Measurements from ENCODE around the gene NCAM2.

The NCAM2 gene

DNA sequence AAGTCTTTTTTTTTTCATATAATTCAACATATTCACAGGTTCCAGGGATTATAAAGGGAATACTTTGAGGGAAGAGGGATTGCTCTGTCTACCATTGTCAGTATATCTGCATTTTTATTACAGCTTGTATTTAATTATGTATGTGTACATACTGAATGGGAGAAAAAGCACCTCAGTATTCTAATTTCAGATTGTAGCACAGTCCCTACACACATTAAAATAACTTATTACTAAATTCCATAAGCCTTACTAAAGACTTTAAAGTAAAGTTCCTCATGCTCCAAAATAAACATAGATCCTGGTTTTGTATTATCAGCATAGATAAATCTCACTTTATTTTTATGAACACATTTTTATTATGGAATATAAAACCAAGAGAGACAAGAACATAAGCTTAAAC lies 134.2 kb downstream of the NCAM2 start:
- Histone ChIP-seq H3K27me3 (ENCODE audit: insufficient read depth, low read length, poor library complexity, severe bottlenecking) (no peaks in the 10 kb centered on the region), H3K9ac (ENCODE audit: low read depth, low read length, poor library complexity, severe bottlenecking) (no peak overlapping the region), H3K9me3 (ENCODE audit: insufficient read depth, low read depth, low read length) (no peaks in the 10 kb centered on the region), H3K79me2 (ENCODE audit: insufficient read depth, low read length) (no peaks in the 10 kb centered on the region), H2AFZ (ENCODE audit: low read length) (no peak overlapping the region), H3K4me2 (ENCODE audit: low read depth, low read length, poor library complexity, severe bottlenecking) (no peak overlapping the region), H4K20me1 (ENCODE audit: insufficient read depth, low read length, poor library complexity, severe bottlenecking) (no peaks in the 10 kb centered on the region), H3K36me3 (ENCODE audit: insufficient read depth, low read length) (no peaks in the 10 kb centered on the region), H3K4me3 (ENCODE audit: low read length, poor library complexity, severe bottlenecking) (no peak overlapping the region), H3K4me1 (ENCODE audit: insufficient read depth, low read length, poor library complexity, severe bottlenecking) (no peaks in the 10 kb centered on the region), H3F3A (ENCODE audit: low read depth) (no peaks in the 10 kb centered on the region), H3K9me2 (replicated peaks; ENCODE audit: low read depth, low read length) (no peaks in the 10 kb centered on the region)
- TF ChIP-seq EZH2phosphoT487 (IDR thresholded peaks at IDR 0.05; ENCODE audit: borderline replicate concordance): no peak
- TF ChIP-seq CTCF (conservative IDR thresholded peaks at IDR 0.05; ENCODE audit: low read length): no peak

GRCh38 chr21:21137986-21138385 lies 139.8 kb downstream of the NCAM2 start:
- H3K4me1 ChIP-seq (ENCODE audit: insufficient read depth, low read length, poor library complexity, severe bottlenecking): no peaks in the 10 kb centered on the region
- no peak overlapping the region for H3K4me2 ChIP-seq (ENCODE audit: low read depth, low read length, poor library complexity, severe bottlenecking)
- no peaks in the 10 kb centered on the region for H3K9me3 ChIP-seq (ENCODE audit: insufficient read depth, low read depth, low read length)
- TF ChIP-seq CTCF (conservative IDR thresholded peaks at IDR 0.05; ENCODE audit: low read length) (no peak), EZH2phosphoT487 (IDR thresholded peaks at IDR 0.05; ENCODE audit: borderline replicate concordance) (no peak)
- no peak overlapping the region for H3K9ac ChIP-seq (ENCODE audit: low read depth, low read length, poor library complexity, severe bottlenecking)
- no peaks in the 10 kb centered on the region for H3F3A ChIP-seq (ENCODE audit: low read depth)
- H3K27me3 ChIP-seq (ENCODE audit: insufficient read depth, low read length, poor library complexity, severe bottlenecking): no peaks in the 10 kb centered on the region
- H3K79me2 ChIP-seq (ENCODE audit: insufficient read depth, low read length): no peaks in the 10 kb centered on the region
- no peak overlapping the region for H2AFZ ChIP-seq (ENCODE audit: low read length)
- H3K36me3 ChIP-seq (ENCODE audit: insufficient read depth, low read length): no peaks in the 10 kb centered on the region
- no peaks in the 10 kb centered on the region for H4K20me1 ChIP-seq (ENCODE audit: insufficient read depth, low read length, poor library complexity, severe bottlenecking)
- H3K9me2 ChIP-seq (replicated peaks; ENCODE audit: low read depth, low read length): no peaks in the 10 kb centered on the region
- no peak overlapping the region for H3K4me3 ChIP-seq (ENCODE audit: low read length, poor library complexity, severe bottlenecking)

DNA sequence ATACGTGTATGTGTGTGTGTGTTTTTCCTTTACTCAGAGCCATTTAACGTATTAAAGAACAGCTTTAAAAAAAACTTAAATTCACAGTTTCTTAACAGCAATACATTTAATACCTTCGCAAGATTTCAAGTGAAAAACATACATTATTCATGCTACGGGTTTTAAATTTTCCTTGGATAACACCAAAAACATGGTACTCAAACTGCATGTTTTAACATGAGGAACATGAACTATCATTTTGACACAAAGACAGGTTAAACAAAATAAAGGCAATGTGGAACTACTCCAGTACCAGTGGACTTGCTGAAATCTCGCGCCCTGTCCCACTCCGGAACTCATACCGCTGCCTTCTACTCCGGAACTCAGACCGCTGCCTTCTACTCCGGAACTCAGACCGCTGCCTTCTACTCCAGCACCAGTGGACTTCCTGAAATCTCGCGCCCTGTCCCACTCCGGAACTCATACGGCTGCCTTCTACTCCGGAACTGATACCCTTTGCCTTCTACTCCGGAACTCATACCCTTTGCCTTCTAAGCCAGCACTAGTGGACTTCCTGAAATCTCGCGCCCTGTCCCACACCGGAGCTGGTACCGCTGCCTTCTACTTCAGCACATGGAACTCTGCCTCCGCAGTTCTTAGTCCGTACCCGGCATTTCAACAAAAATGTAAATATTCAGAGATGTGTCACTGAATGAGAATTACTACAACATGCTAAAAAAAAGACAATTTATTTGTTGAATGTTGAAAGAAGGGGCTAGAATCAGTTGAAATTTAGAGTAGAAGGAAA lies 148.6 kb downstream of the NCAM2 start:
- Histone ChIP-seq H2AFZ (ENCODE audit: low read length) (no peak overlapping the region), H3K4me3 (ENCODE audit: low read length, poor library complexity, severe bottlenecking) (no peak overlapping the region), H3K4me2 (ENCODE audit: low read depth, low read length, poor library complexity, severe bottlenecking) (no peak overlapping the region), H3K36me3 (ENCODE audit: insufficient read depth, low read length) (no peaks in the 10 kb centered on the region), H3K9me3 (ENCODE audit: insufficient read depth, low read depth, low read length) (no peaks in the 10 kb centered on the region), H3K9ac (ENCODE audit: low read depth, low read length, poor library complexity, severe bottlenecking) (no peak overlapping the region), H3K27me3 (ENCODE audit: insufficient read depth, low read length, poor library complexity, severe bottlenecking) (no peaks in the 10 kb centered on the region), H3K9me2 (replicated peaks; ENCODE audit: low read depth, low read length) (no peaks in the 10 kb centered on the region), H3F3A (ENCODE audit: low read depth) (no peaks in the 10 kb centered on the region), H3K4me1 (ENCODE audit: insufficient read depth, low read length, poor library complexity, severe bottlenecking) (no peaks in the 10 kb centered on the region), H3K79me2 (ENCODE audit: insufficient read depth, low read length) (no peaks in the 10 kb centered on the region), H4K20me1 (ENCODE audit: insufficient read depth, low read length, poor library complexity, severe bottlenecking) (no peaks in the 10 kb centered on the region)
- no peak for TF ChIP-seq CTCF (conservative IDR thresholded peaks at IDR 0.05; ENCODE audit: low read length)
- TF ChIP-seq EZH2phosphoT487 (IDR thresholded peaks at IDR 0.05; ENCODE audit: borderline replicate concordance): no peak

All from Loucy (cell line).